ENCODE data around the gene BAD. TPM values are rescaled to one million over a fixed set of nuclear protein-coding genes. Genes with fewer than 3 reads are reported as not detected.

The BAD gene
- total and polyA plus RNA-seq, 2 of the 13 experiments (the other 11 are each of a cell fraction or from before 2014, with no cell fraction given), result 17.9 to 28.5 TPM

GRCh38 chr11:64284048-64284961 is at the start of gene BAD (continued):
- no peak for TF ChIP-seq ZNF354B (CRISPR knock-in tag; IDR thresholded peaks at IDR 0.05)
- TF ChIP-seq ZNF570 (CRISPR knock-in tag; IDR thresholded peaks at IDR 0.05; ENCODE audit: borderline replicate concordance), result no peak
- TF ChIP-seq ZNF512 (CRISPR knock-in tag; IDR thresholded peaks at IDR 0.05), result no peak
- TF ChIP-seq KLF13 (CRISPR knock-in tag; IDR thresholded peaks at IDR 0.05), result no peak
- TF ChIP-seq HNRNPL (IDR thresholded peaks at IDR 0.05; ENCODE audit: low read depth, low read length), result no peak
- TF ChIP-seq CBX1 (IDR thresholded peaks at IDR 0.05; ENCODE audit: low read depth), result no peak
- TF ChIP-seq TEF (CRISPR knock-in tag; IDR thresholded peaks at IDR 0.05), result no peak
- no peak for TF ChIP-seq CENPT (CRISPR knock-in tag; IDR thresholded peaks at IDR 0.05; ENCODE audit: low read depth)
- TF ChIP-seq ZFP90 (CRISPR knock-in tag; IDR thresholded peaks at IDR 0.05; ENCODE audit: borderline replicate concordance), result no peak
- no peak for TF ChIP-seq MIER3 (CRISPR knock-in tag; IDR thresholded peaks at IDR 0.05; ENCODE audit: borderline replicate concordance)
- no peak for TF ChIP-seq BATF2 (CRISPR knock-in tag; IDR thresholded peaks at IDR 0.05)
- no peak for TF ChIP-seq ZNF672 (CRISPR knock-in tag; IDR thresholded peaks at IDR 0.05)
- TF ChIP-seq ZNF616 (CRISPR knock-in tag; IDR thresholded peaks at IDR 0.05; ENCODE audit: low read depth), result no peak
- no peak for TF ChIP-seq ATAD3A (CRISPR knock-in tag; IDR thresholded peaks at IDR 0.05)
- TF ChIP-seq ZNF343 (CRISPR knock-in tag; IDR thresholded peaks at IDR 0.05), result no peak
- no peak for TF ChIP-seq HDAC6 (IDR thresholded peaks at IDR 0.05; ENCODE audit: low read depth, low read length)
- TF ChIP-seq ZC3H4 (CRISPR knock-in tag; IDR thresholded peaks at IDR 0.05; ENCODE audit: borderline replicate concordance), result no peak
- no peak for TF ChIP-seq THRA (CRISPR knock-in tag; IDR thresholded peaks at IDR 0.05; ENCODE audit: borderline replicate concordance)
- TF ChIP-seq ZNF33B (CRISPR knock-in tag; IDR thresholded peaks at IDR 0.05), result no peak
- TF ChIP-seq NR3C1 (CRISPR knock-in tag; IDR thresholded peaks at IDR 0.05), result no peak
- no peak for TF ChIP-seq RBAK (CRISPR knock-in tag; IDR thresholded peaks at IDR 0.05)
- TF ChIP-seq CHCHD3 (CRISPR knock-in tag; IDR thresholded peaks at IDR 0.05), result 0 out of 2 replicates have a peak, but pooled peaks have one; percentile 32
- no peak for TF ChIP-seq PRMT3 (CRISPR knock-in tag; IDR thresholded peaks at IDR 0.05; ENCODE audit: borderline replicate concordance, low read depth)
- TF ChIP-seq ZNF883 (CRISPR knock-in tag; IDR thresholded peaks at IDR 0.05; ENCODE audit: not compliant biosample characterization), result peak; percentile 37
